Measurements from ENCODE around the gene BDH1. TPM values are rescaled to one million over a fixed set of nuclear protein-coding genes. Genes with fewer than 3 reads are reported as not detected.
A peak's percentile ranks its signal among the peaks of the same experiment; 100 is the strongest.

The BDH1 gene
- total and polyA plus RNA-seq, 2 of the 13 experiments (the other 11 are each of a cell fraction or from before 2014, with no cell fraction given) = 21.2 to 71.9 TPM

GRCh38 chr3:197597335-197597734 is 41.6 kb upstream of the BDH1 start (continued):
- no peak for TF ChIP-seq ZNF841 (CRISPR knock-in tag; IDR thresholded peaks at IDR 0.05; ENCODE audit: borderline replicate concordance)
- TF ChIP-seq ZNF12 (CRISPR knock-in tag; IDR thresholded peaks at IDR 0.05) = no peak
- peak; percentile 48; the same call in 1 of the 2 replicates for TF ChIP-seq PATZ1 (CRISPR knock-in tag; IDR thresholded peaks at IDR 0.05)
- no peak for TF ChIP-seq ARNT2 (CRISPR knock-in tag; IDR thresholded peaks at IDR 0.05; ENCODE audit: low read depth)
- no peak for TF ChIP-seq MLLT10 (CRISPR knock-in tag; IDR thresholded peaks at IDR 0.05)
- TF ChIP-seq ZNF766 (CRISPR knock-in tag; IDR thresholded peaks at IDR 0.05; ENCODE audit: borderline replicate concordance) = no peak
- TF ChIP-seq ZNF724P (CRISPR knock-in tag; IDR thresholded peaks at IDR 0.05; ENCODE audit: borderline replicate concordance) = no peak
- TF ChIP-seq ZNF234 (CRISPR knock-in tag; conservative IDR thresholded peaks at IDR 0.05) = no peak
- TF ChIP-seq TEAD3 (CRISPR knock-in tag; optimal IDR thresholded peaks at IDR 0.05; ENCODE audit: borderline replicate concordance) = peak; percentile 87
- TF ChIP-seq ZNF605 (CRISPR knock-in tag; IDR thresholded peaks at IDR 0.05) = no peak
- peak; percentile 81 for TF ChIP-seq MED1 (CRISPR knock-in tag; IDR thresholded peaks at IDR 0.05)
- no peak for TF ChIP-seq TGIF2 (CRISPR knock-in tag; IDR thresholded peaks at IDR 0.05)
- no peak for TF ChIP-seq PCBP2 (optimal IDR thresholded peaks at IDR 0.05; ENCODE audit: low read depth, low read length, poor library complexity, severe bottlenecking)
- peak; percentile 66 for TF ChIP-seq ERF (CRISPR knock-in tag; IDR thresholded peaks at IDR 0.05)
- peak; percentile 74; the same call in 1 of the 2 replicates for TF ChIP-seq HDAC2 (CRISPR knock-in tag; IDR thresholded peaks at IDR 0.05)
- no peak for TF ChIP-seq ZNF557 (CRISPR knock-in tag; IDR thresholded peaks at IDR 0.05)
- TF ChIP-seq ZFP90 (CRISPR knock-in tag; IDR thresholded peaks at IDR 0.05; ENCODE audit: borderline replicate concordance) = no peak
- TF ChIP-seq ZNF414 (CRISPR knock-in tag; IDR thresholded peaks at IDR 0.05) = no peak
- 0 out of 2 replicates have a peak, but pooled peaks have one; percentile 16 for TF ChIP-seq RCOR2 (CRISPR knock-in tag; IDR thresholded peaks at IDR 0.05)
- no peak for TF ChIP-seq ZNF883 (CRISPR knock-in tag; IDR thresholded peaks at IDR 0.05; ENCODE audit: not compliant biosample characterization)
- no peak for TF ChIP-seq AKNA (CRISPR knock-in tag; IDR thresholded peaks at IDR 0.05; ENCODE audit: borderline replicate concordance)
- no peak for TF ChIP-seq TIGD3 (CRISPR knock-in tag; IDR thresholded peaks at IDR 0.05; ENCODE audit: borderline replicate concordance)
- TF ChIP-seq SMARCE1 (IDR thresholded peaks at IDR 0.05; ENCODE audit: borderline replicate concordance) = no peak
